Measurements from ENCODE around the gene FHAD1. TPM values are rescaled to one million over a fixed set of nuclear protein-coding genes. Genes with fewer than 3 reads are reported as not detected.

FHAD1 gene
- total RNA-seq, 1 donor from 2014 or later, result 0.21 TPM

DNA sequence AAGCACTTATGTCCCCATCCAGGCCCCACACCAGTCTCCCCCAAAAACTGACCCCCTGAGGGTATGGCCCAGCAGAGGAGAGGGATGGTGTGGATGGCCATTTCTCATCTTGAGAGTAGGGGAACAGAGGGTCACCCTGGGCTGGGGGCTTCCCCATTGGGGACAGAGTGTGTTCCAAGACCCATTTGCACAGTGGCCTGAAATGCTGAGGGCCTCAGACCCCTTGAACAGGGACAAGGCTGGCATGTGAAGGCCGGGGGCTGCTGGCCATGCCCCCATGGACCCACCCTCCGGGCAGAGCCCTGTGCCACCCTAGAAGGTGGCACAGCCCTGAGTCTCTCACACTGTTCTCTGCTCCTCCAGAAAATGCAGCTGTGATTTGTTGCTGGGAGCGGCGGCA is 199.2 kb downstream of the FHAD1 start:
- no peak for DNase-seq (ENCODE audit: low read depth)
- Histone ChIP-seq H3K36me3 (ENCODE audit: control insufficient read depth, insufficient read depth, low read length) (no peaks in the 10 kb centered on the region), H3K27me3 (ENCODE audit: control insufficient read depth, insufficient read depth, low read length) (peaks cover 6% of the 10 kb centered on the region), H3K4me3 (ENCODE audit: low read depth, low read length) (no peak overlapping the region)
- TF ChIP-seq, protein P1, sequence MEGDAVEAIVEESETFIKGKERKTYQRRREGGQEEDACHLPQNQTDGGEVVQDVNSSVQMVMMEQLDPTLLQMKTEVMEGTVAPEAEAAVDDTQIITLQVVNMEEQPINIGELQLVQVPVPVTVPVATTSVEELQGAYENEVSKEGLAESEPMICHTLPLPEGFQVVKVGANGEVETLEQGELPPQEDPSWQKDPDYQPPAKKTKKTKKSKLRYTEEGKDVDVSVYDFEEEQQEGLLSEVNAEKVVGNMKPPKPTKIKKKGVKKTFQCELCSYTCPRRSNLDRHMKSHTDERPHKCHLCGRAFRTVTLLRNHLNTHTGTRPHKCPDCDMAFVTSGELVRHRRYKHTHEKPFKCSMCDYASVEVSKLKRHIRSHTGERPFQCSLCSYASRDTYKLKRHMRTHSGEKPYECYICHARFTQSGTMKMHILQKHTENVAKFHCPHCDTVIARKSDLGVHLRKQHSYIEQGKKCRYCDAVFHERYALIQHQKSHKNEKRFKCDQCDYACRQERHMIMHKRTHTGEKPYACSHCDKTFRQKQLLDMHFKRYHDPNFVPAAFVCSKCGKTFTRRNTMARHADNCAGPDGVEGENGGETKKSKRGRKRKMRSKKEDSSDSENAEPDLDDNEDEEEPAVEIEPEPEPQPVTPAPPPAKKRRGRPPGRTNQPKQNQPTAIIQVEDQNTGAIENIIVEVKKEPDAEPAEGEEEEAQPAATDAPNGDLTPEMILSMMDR (IDR thresholded peaks at IDR 0.05; ENCODE audit: insufficient read depth, low read length, poor library complexity, severe bottlenecking), result no peak

Other genes with a start within 250 kb of the FHAD1 start
- 71.7 and 82.3 TPM in 2 replicates for gene TMEM51, start 93.5 kb upstream of the FHAD1 start, total RNA-seq
- gene EFHD2, start 162.7 kb downstream of the FHAD1 start, total RNA-seq, result 54.6 and 63.3 TPM in 2 replicates
- gene CTRC, start 191.2 kb downstream of the FHAD1 start, total RNA-seq, result not detected in 2 replicates
- not detected in 2 replicates for gene CELA2A, start 209.5 kb downstream of the FHAD1 start, total RNA-seq
- gene CELA2B, start 228.9 kb downstream of the FHAD1 start, total RNA-seq, result not detected in 2 replicates